DOHH2 (cell line): ENCODE results near the gene C16orf78.

Experiments used
- EZH2phosphoT487 ChIP-seq: fragments of 200-600 bp; sonication (generic); IDR thresholded peaks from 2 replicates; pipeline ENCODE4 v1.6.1; 2017; ENCODE audit warnings: borderline replicate concordance, mild to moderate bottlenecking, antibody characterized with exemption, low read length, moderate library complexity, mixed read lengths
- TF ChIP-seq, protein P1 (sequence below): fragments of 200-600 bp; sonication (generic); IDR thresholded peaks from one replicate; pipeline ENCODE4 v1.5.1; 2014; ENCODE audit warnings: antibody characterized with exemption, mild to moderate bottlenecking, low read depth, low read length; ENCODE audit not compliant: poor library complexity, severe bottlenecking

DNA sequence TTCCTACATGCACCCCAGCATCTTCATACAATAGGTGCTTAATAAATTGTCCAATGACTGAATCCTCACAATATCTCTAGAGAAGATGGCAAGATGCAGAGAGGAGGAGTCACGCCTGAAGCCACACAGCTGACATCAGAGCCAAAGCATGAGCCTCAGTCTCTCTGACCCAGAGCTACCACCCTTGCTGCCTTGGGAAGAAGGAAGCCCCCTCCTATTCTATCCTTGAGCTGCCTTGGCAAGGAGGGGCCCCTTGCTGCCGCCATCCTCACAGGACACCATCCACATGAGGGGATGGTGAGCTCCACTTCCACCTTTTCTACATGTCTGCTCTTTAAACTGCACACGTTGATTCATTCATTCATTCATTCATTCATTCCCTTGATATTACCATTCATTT lies 37.0 kb upstream of the C16orf78 start:
- TF ChIP-seq, protein P1, sequence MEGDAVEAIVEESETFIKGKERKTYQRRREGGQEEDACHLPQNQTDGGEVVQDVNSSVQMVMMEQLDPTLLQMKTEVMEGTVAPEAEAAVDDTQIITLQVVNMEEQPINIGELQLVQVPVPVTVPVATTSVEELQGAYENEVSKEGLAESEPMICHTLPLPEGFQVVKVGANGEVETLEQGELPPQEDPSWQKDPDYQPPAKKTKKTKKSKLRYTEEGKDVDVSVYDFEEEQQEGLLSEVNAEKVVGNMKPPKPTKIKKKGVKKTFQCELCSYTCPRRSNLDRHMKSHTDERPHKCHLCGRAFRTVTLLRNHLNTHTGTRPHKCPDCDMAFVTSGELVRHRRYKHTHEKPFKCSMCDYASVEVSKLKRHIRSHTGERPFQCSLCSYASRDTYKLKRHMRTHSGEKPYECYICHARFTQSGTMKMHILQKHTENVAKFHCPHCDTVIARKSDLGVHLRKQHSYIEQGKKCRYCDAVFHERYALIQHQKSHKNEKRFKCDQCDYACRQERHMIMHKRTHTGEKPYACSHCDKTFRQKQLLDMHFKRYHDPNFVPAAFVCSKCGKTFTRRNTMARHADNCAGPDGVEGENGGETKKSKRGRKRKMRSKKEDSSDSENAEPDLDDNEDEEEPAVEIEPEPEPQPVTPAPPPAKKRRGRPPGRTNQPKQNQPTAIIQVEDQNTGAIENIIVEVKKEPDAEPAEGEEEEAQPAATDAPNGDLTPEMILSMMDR = no peak
- no peak for TF ChIP-seq EZH2phosphoT487
